UCSD-AML1 (cell line): ENCODE data around the gene SLC35A4.
"Not testable (repeated sequence)": the region's sequence is repeated elsewhere in the genome, so short reads cannot be mapped to it uniquely, and the experiment has no call there.

Source experiments
- DNase-seq: peaks from one replicate; lab custom pipeline; 2025; ENCODE audit not compliant: unreplicated experiment; lab: John Stamatoyannopoulos, UW

The SLC35A4 gene

DNA sequence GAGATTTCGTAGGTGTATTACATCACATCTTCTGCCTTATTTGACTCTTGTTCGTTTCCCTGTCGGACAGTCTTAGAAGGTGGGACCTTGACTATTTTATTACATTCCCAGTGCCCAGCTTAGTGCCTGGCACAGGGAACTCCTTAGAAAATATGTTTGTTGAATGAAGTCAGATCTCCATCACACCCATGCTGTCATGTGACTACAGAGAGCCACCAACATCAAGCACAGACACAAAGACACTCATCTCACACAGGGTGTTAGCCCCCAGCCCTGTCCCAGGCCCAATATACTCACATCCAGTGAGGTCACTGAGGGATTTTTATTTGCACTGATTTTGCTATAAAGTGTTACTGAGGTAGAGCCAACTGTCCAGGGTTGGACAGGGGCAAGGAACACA lies 6.7 kb upstream of the SLC35A4 start:
- DNase-seq, result no peak

DNA sequence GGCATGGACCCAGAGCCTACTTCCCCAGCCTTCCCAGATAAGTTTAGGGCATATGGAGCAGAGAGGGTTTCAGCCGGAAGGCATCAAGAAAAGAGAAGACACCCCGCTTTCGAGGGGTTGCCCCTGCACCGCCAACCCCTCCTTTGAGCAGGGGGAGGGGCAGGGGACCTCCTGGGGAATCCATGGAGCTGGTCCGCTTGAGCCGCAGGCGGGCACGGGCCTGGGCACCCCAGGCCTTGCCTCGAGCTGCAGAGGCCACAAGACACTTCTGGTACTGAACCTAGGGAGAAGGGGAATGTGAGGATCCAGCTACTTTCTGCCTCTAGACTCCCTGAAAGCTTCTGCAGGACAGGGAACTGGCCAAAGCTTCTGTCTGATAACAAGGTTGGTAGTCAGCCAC lies 6.1 kb upstream of the SLC35A4 start:
- DNase-seq, result no peak

DNA sequence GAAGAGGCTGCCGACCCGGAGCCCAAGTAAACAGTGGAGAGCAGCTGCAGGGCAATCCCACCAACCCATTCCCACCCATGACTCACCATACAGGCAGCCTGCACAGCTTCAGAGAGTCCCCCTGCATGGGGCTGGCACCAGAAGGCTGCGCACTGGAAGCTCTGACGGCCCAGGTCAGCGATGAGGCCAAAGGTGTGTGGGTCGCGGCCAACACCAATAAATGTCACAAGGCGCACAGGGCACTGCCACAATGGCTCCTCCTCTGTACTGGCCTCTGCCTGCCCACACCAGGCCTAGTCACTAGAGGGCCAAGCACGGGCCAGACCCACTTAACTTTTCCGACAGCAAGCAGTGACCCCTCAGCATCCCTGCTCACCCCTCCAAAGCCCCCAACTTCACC lies 4.4 kb upstream of the SLC35A4 start:
- no peak for DNase-seq

DNA sequence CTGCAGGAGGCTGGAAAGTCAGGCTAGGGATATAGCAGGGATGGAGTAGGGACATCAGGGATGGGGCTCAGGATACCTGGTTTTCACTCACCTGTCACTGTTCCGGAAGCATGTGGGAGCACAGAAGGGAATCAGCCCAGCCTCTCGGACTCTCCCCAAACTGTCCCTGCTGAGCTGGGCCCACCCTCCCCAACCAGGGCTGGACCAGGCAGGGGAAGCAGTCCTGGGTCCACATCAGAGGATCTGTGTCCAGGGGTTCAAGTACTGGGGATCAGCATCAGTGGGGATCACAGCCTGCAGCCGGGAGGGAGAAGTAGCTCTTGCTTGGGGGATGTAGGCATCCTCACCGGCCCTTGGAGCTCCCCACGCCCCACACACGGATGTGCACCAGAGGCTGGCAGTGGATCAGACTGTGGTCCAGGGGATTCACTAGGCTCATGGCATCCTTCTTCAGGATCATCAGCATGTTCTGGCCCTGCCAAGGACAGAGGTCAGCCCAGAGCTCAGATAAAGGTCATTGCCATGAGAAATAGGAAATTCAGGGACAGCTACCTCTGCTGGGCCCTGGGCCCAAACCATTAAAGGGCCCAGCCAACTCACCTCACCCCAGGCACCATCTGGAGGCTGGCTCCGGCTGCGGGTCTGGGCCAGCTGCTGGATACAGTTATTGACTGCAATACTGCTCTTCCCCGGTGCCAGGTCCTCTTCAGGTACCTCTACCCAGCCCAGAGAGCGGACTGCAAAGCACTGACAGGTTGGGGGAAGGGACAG lies 2.7 kb upstream of the SLC35A4 start:
- DNase-seq, result no peak

DNA sequence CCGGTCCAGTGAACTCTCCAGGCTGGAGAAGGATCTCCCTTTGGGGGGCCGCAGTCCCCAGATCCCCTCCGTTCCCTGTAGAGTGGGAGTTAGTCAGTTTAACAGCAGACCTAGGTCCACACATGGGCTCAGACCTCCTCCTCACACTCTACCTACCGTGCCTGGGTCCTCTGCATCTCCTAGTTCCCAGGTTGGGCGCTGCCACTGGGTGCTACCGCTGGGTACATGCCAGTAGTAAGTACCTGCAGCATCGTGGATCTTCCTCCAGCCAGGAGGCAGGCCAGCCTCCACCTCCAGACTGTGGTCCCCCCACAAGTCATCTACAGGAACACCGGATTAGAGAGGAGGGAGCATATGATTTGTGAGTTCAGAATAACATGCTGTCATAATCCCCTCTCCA lies 1.0 kb upstream of the SLC35A4 start:
- DNase-seq, result no peak

DNA sequence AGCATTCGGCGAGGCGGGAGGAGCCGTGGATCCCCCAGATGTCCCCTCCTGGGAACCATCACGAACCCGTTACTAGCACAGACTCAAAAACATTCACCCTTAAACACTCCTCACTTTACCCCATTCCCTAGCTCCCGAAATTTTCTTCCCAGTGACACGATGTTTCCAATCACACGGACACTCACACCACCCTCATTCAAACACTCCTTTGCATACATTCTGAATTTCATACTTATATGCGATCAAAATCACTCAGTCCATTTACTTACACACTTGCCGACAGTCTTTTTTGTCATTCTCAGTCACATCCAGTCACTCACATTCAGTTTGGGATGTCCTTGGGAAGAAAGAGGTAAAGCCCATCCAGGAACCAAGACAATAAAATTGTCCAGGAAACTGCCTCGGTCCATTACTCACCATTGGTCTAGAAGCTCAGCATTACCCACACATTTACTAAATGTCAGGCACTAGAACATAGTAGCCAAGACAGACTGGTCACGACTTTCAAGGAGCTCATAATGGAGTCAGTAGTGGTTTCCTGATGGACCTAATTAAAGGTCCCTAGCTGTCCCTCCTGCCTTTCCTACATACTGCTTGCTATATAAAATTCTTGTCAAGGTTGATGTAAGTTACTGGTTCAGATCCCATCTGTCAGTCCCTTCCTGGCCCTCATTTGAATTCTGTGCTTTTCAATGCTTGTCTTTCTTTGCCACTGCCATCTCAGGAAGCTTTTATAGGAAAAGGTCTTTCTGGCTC lies 574 bp downstream of the SLC35A4 start:
- no peak for DNase-seq

DNA sequence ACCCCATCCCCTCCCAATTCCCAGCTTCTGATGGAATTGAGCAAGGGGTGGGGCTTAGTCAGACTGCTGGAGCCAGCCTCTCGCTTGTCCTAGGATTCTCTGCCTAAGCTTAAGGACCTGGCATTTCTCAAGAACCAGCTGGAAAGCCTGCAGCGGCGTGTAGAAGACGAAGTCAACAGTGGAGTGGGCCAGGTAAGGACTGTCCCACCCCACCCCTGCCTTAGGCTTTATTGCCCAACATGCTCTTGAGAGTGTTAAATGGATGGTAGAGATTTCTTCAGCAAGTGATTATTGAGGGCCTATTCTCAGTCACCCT lies 1.1 kb downstream of the SLC35A4 start:
- no peak for DNase-seq

DNA sequence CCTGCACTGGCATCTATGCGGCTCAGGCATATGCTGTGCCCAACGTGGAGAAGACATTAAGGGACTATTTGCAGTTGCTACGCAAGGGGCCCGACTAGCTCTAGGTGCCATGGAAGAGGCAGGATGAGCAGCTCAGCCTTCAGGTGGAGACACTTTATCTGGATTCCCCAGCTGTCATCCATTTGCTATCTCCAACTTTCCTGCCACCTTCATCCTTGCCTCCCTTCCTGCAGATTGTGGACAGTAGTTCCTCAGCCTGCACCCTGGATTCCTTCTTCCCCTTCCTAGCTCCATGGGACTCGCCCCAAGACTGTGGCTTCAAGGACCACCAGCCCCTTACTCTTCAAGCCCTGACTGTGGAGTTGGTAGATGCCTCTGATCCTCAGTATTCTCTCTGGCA lies 2.0 kb downstream of the SLC35A4 start:
- no peak for DNase-seq

DNA sequence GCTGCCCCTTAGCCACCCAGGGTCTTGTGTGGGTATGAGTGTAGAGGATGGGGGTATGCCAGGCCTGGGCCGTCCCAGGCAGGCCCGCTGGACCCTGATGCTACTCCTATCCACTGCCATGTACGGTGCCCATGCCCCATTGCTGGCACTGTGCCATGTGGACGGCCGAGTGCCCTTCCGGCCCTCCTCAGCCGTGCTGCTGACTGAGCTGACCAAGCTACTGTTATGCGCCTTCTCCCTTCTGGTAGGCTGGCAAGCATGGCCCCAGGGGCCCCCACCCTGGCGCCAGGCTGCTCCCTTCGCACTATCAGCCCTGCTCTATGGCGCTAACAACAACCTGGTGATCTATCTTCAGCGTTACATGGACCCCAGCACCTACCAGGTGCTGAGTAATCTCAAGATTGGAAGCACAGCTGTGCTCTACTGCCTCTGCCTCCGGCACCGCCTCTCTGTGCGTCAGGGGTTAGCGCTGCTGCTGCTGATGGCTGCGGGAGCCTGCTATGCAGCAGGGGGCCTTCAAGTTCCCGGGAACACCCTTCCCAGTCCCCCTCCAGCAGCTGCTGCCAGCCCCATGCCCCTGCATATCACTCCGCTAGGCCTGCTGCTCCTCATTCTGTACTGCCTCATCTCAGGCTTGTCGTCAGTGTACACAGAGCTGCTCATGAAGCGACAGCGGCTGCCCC lies 2.6 kb downstream of the SLC35A4 start:
- no peak for DNase-seq

DNA sequence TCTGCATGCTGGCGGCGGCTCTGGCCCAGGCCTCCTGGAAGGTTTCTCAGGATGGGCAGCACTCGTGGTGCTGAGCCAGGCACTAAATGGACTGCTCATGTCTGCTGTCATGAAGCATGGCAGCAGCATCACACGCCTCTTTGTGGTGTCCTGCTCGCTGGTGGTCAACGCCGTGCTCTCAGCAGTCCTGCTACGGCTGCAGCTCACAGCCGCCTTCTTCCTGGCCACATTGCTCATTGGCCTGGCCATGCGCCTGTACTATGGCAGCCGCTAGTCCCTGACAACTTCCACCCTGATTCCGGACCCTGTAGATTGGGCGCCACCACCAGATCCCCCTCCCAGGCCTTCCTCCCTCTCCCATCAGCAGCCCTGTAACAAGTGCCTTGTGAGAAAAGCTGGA lies 3.2 kb downstream of the SLC35A4 start:
- DNase-seq, result no peak

DNA sequence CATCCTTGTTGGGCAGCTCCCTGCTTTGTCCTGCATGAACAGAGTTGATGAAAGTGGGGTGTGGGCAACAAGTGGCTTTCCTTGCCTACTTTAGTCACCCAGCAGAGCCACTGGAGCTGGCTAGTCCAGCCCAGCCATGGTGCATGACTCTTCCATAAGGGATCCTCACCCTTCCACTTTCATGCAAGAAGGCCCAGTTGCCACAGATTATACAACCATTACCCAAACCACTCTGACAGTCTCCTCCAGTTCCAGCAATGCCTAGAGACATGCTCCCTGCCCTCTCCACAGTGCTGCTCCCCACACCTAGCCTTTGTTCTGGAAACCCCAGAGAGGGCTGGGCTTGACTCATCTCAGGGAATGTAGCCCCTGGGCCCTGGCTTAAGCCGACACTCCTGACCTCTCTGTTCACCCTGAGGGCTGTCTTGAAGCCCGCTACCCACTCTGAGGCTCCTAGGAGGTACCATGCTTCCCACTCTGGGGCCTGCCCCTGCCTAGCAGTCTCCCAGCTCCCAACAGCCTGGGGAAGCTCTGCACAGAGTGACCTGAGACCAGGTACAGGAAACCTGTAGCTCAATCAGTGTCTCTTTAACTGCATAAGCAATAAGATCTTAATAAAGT lies 3.9 kb downstream of the SLC35A4 start:
- no peak for DNase-seq

DNA sequence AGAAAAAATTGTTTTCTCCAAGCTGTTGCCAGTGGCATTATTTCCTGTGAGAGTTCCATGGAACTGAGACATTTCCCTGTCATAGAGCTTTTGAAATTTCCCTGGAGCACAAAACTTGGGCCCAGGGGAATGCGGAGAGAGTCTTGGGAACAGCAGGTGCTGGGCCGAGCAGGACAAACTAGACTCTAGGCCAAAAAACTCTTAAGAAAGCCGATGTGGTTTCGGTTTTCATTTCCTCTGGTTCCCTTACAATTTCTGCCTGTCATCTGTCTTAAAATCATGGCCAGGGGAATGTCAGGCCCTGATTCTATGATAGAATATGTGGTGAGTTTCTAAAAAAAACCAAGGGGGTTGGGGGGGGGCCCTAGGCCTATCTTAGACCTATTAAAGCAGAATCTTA lies 4.6 kb downstream of the SLC35A4 start:
- no peak for DNase-seq

DNA sequence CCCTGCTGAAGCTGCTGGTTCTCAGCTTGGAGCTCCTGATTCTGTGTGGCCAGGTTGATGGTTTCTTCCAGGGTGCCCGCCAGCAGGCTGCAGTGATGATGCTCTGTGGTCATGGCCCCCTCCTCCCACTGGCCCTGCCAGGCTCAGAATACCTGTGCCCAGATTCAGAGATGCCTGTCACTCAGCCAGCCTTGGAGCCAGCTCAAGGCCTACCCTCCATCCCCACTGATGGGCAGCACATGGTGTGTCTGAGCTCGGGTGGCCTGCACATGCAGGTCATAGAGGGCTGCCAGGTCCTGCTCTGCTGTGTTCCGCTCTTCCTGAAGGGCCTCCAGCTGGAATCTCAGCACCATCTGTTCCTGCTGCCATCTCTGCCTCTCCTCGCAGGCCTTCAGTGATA lies 5.4 kb downstream of the SLC35A4 start:
- DNase-seq, result no peak

DNA sequence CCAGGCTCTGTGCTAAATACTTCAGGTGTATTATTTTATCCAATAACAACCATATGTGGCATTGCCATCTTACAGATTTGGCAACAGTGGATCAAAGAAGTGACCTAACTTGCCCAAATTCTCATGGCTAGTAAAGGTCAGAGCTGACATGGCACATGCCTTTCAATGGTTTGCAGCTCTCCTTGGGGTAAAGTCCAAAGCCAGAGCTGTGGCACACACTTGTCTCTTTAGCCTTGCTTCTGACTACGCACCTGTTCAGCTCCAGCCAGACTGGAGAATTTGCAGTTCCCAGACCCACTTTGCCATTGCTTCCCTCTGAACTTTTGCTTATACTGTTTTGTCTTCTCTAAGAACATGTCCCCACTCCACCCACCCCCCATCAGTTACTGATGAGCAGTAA lies 5.9 kb downstream of the SLC35A4 start:
- DNase-seq, result no peak

DNA sequence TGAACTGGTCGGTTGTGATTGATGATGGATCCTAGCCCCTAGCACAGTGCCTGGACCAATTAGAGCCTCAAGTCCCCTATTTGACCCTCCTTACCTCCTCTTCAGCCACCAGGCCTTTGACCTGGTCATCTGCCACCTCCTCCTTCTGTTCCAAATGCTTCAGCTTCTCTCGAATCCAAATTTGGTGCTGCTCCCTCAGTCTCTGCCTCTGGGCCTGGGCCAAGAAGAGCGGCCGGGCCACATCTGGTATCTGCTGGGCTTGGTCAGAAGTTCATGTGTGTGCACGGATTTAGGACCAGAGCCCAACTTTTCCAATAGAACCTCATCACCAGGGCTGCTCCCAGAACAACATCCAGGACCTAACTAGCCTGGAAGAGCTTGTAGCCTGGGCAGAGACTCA lies 6.5 kb downstream of the SLC35A4 start:
- DNase-seq, result no peak

DNA sequence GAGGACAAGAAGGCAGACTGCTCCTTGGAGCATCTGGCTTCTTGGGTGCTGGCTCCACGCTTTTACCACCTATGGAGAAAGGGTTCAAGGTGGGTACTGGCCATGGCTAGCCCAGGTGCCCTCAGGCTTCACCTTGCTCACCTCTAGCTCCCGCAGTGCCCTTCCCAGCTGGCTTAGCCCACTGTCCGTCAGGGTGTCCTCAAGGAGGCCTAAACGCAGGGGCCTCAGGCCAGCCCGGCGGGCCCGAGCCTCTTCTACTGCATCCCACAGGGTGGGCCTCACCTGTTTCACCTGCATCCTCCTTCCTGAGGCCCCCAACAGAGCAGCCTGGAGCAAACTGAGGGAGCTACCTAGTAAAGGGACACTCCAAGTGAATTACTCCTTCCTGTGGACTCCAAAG lies 9.1 kb downstream of the SLC35A4 start:
- no peak for DNase-seq

DNA sequence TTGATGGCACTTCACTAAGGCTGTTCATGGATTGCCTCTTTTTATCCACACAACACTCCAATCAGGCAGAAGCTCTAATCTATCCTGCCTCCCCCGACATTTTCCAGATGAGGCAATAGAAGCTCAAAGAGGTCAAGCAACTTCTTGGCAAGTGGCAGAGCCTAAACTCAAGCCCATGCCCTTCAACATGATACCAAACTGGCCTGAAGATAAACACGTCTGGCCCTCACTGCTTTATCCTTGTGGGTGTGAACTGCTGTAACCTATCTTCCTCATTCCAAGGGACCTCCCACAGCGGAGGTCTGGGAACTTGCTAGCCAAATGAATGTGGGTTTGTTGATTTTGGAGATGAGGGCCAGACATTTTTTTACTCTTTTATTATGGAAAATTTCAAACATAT lies 9.5 kb downstream of the SLC35A4 start:
- no peak for DNase-seq

DNA sequence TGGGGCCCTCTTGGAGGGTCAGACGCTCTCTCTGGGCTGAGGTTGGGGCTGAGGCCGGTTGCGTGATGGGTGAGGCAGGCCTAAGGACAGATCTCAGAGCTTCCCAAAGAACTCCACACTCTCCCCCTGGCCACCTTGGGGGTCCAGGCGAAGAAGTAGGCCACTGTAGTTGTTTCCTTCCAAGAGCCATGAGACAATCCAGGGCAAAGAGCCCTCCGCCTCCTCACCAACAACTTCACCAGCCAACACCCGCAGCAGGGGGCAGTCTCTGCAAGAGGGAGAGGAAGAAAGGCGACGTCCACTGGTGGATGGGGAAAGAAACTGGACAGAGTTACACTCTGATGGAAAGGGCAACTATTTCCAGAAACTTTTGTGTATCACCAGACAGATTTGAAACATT lies 10.7 kb downstream of the SLC35A4 start:
- DNase-seq, result peak; percentile 78

DNA sequence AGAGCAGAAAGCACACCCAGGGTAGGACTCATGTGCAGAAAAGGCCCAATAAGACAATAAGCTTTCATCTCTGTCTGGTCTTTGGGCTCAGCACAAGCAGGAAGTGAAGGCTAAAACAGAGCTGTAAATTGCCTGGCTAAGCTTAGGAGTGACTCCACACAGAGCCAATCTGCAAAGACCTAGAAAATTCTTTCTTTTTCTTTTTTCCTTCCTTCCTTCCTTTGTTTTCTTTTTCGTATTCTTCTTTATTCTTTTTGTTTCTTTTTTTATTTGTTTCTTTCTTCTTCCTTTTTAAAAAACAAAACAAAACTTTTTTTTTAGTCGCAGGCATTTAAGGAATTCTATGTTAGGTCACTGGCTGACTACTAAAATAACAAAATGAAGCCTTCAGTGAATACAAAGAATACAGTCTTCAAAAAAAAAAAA lies 12.2 kb downstream of the SLC35A4 start:
- no peak for DNase-seq

DNA sequence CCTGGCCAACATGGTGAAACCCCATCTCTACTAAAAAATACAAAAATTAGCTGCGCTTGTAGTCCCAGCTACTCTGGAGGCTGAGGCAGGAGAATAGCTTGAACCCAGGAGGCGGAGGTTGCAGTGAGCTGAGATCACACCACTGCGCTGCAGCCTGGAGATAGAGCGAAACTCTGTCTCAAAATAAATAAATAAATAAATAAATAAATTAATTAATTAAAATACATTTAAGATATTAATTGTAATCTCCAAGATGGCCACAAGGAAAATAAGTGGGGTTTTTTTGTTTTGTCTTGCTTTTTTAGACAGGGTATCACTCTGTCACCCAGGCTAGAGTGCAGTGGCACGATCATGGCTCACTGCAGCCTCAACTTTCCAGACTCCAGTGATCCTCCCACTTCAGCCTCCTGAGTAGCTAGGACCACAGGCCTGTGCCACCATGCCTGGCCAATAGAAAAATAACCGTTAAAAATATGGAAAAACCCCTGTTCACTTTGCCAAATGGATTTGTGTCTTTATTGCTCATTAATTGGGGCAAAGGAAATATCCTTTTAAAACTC lies 14.6 kb downstream of the SLC35A4 start:
- not testable (repeated sequence) for DNase-seq

DNA sequence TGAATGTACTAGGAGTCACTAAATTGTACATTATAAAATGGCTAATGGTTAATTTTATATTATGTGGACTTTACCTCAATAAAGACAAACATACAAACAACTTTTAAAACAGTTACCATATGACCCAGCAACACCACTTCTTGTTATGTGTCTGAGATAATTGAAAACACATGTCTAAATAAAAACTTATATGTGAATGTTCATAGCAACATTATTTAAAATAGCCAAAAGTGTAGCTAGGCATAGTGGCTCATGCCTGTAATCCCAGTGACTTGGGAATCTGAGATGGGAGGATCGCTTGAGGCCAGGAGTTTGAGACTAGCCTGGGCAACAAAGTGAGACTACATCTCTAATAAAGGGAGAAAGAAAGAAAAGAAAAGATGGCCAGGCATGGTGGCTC lies 22.9 kb downstream of the SLC35A4 start:
- DNase-seq, result no peak
